ENCODE results near the gene SKA2.

Gene SKA2

GRCh38 chr17:59067756-59068155 is 87.2 kb downstream of the SKA2 start:
- no peak for TF ChIP-seq CTCF (conservative IDR thresholded peaks at IDR 0.05; ENCODE audit: low read depth, low read length)
- Histone ChIP-seq H3K36me3 (ENCODE audit: insufficient read depth) (no peaks in the 10 kb centered on the region), H2AFZ (ENCODE audit: low read depth) (no peak overlapping the region), H3K79me2 (ENCODE audit: insufficient read depth, low read depth) (no peaks in the 10 kb centered on the region), H3K9ac (no peak overlapping the region), H3K4me3 (IDR thresholded peaks at IDR 0.05; ENCODE audit: insufficient read depth, low read depth, low read length) (no peak overlapping the region), H3K27me3 (ENCODE audit: insufficient read depth, low read depth) (no peaks in the 10 kb centered on the region), H3K27ac (no peak overlapping the region), H4K20me1 (ENCODE audit: insufficient read depth) (no peaks in the 10 kb centered on the region), H3K4me1 (ENCODE audit: low read depth, poor library complexity, severe bottlenecking) (no peaks in the 10 kb centered on the region), H3K4me2 (no peak overlapping the region)

GRCh38 chr17:59067340-59067739 is 87.6 kb downstream of the SKA2 start:
- Histone ChIP-seq H3K27ac (no peak overlapping the region), H3K4me1 (ENCODE audit: low read depth, poor library complexity, severe bottlenecking) (no peaks in the 10 kb centered on the region), H2AFZ (ENCODE audit: low read depth) (no peak overlapping the region), H4K20me1 (ENCODE audit: insufficient read depth) (no peaks in the 10 kb centered on the region), H3K4me3 (IDR thresholded peaks at IDR 0.05; ENCODE audit: insufficient read depth, low read depth, low read length) (no peak overlapping the region), H3K79me2 (ENCODE audit: insufficient read depth, low read depth) (no peaks in the 10 kb centered on the region), H3K27me3 (ENCODE audit: insufficient read depth, low read depth) (no peaks in the 10 kb centered on the region), H3K9ac (no peak overlapping the region), H3K4me2 (no peak overlapping the region), H3K36me3 (ENCODE audit: insufficient read depth) (no peaks in the 10 kb centered on the region)
- no peak for TF ChIP-seq CTCF (conservative IDR thresholded peaks at IDR 0.05; ENCODE audit: low read depth, low read length)

- H3K79me2 ChIP-seq (ENCODE audit: insufficient read depth, low read depth) = no peaks in the 10 kb centered on the region
- no peak overlapping the region for H3K27ac ChIP-seq
- H4K20me1 ChIP-seq (ENCODE audit: insufficient read depth) = no peaks in the 10 kb centered on the region
- TF ChIP-seq CTCF (conservative IDR thresholded peaks at IDR 0.05; ENCODE audit: low read depth, low read length) = no peak
- H3K4me1 ChIP-seq (ENCODE audit: low read depth, poor library complexity, severe bottlenecking) = no peaks in the 10 kb centered on the region
- no peaks in the 10 kb centered on the region for H3K27me3 ChIP-seq (ENCODE audit: insufficient read depth, low read depth)
- no peaks in the 10 kb centered on the region for H3K36me3 ChIP-seq (ENCODE audit: insufficient read depth)
- H3K4me3 ChIP-seq (IDR thresholded peaks at IDR 0.05; ENCODE audit: insufficient read depth, low read depth, low read length) = no peak overlapping the region
- H3K9ac ChIP-seq = no peak overlapping the region
- no peak overlapping the region for H3K4me2 ChIP-seq
- no peak overlapping the region for H2AFZ ChIP-seq (ENCODE audit: low read depth)
Observed at GRCh38 chr17:59062509-59062908, 92.5 kb downstream of the SKA2 start.

Measured in KMS-11 (cell line).